Measurements from ENCODE around the gene C16orf74. TPM values are rescaled to one million over a fixed set of nuclear protein-coding genes. Genes with fewer than 3 reads are reported as not detected.
A peak's percentile ranks its signal among the peaks of the same experiment; 100 is the strongest.

C16orf74 gene
- total and polyA plus RNA-seq, 2 of the 13 experiments (the other 11 are each of a cell fraction or from before 2014, with no cell fraction given) = 0.13 to 0.29 TPM

- TF ChIP-seq TAF15 (IDR thresholded peaks at IDR 0.05; ENCODE audit: low read depth, low read length, poor library complexity, severe bottlenecking) (no peak), ZNF746 (CRISPR knock-in tag; IDR thresholded peaks at IDR 0.05) (no peak), IKZF5 (CRISPR knock-in tag; IDR thresholded peaks at IDR 0.05) (no peak), GFI1 (CRISPR knock-in tag; IDR thresholded peaks at IDR 0.05; ENCODE audit: borderline replicate concordance) (peak; percentile 65), RFXANK (CRISPR knock-in tag; IDR thresholded peaks at IDR 0.05) (no peak), NFIC (IDR thresholded peaks at IDR 0.05; ENCODE audit: low read length) (no peak), ZNF577 (CRISPR knock-in tag; IDR thresholded peaks at IDR 0.05; ENCODE audit: borderline replicate concordance, low read depth) (no peak), ZNF607 (CRISPR knock-in tag; IDR thresholded peaks at IDR 0.05; ENCODE audit: borderline replicate concordance) (0 out of 2 replicates have a peak, but pooled peaks have one; percentile 71), GABPB1 (CRISPR knock-in tag; IDR thresholded peaks at IDR 0.05) (peak; percentile 95), CAMTA2 (CRISPR knock-in tag; IDR thresholded peaks at IDR 0.05; ENCODE audit: borderline replicate concordance) (no peak; the same call in 1 of the 2 replicates), HMG20A (CRISPR knock-in tag; IDR thresholded peaks at IDR 0.05; ENCODE audit: borderline replicate concordance) (no peak)
- TF ChIP-seq, protein P1, sequence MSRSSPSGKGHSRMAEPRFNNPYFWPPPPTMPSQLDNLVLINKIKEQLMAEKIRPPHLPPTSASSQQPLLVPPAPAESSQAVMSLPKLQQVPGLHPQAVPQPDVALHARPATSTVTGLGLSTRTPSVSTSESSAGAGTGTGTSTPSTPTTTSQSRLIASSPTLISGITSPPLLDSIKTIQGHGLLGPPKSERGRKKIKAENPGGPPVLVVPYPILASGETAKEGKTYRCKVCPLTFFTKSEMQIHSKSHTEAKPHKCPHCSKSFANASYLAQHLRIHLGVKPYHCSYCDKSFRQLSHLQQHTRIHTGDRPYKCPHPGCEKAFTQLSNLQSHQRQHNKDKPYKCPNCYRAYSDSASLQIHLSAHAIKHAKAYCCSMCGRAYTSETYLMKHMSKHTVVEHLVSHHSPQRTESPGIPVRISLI (CRISPR knock-in tag; IDR thresholded peaks at IDR 0.05; ENCODE audit: borderline replicate concordance) = peak; percentile 28; the same call in 1 of the 2 replicates
- TF ChIP-seq, protein P2, sequence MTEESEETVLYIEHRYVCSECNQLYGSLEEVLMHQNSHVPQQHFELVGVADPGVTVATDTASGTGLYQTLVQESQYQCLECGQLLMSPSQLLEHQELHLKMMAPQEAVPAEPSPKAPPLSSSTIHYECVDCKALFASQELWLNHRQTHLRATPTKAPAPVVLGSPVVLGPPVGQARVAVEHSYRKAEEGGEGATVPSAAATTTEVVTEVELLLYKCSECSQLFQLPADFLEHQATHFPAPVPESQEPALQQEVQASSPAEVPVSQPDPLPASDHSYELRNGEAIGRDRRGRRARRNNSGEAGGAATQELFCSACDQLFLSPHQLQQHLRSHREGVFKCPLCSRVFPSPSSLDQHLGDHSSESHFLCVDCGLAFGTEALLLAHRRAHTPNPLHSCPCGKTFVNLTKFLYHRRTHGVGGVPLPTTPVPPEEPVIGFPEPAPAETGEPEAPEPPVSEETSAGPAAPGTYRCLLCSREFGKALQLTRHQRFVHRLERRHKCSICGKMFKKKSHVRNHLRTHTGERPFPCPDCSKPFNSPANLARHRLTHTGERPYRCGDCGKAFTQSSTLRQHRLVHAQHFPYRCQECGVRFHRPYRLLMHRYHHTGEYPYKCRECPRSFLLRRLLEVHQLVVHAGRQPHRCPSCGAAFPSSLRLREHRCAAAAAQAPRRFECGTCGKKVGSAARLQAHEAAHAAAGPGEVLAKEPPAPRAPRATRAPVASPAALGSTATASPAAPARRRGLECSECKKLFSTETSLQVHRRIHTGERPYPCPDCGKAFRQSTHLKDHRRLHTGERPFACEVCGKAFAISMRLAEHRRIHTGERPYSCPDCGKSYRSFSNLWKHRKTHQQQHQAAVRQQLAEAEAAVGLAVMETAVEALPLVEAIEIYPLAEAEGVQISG (CRISPR knock-in tag; IDR thresholded peaks at IDR 0.05) = peak; percentile 80
- TF ChIP-seq, protein P3, sequence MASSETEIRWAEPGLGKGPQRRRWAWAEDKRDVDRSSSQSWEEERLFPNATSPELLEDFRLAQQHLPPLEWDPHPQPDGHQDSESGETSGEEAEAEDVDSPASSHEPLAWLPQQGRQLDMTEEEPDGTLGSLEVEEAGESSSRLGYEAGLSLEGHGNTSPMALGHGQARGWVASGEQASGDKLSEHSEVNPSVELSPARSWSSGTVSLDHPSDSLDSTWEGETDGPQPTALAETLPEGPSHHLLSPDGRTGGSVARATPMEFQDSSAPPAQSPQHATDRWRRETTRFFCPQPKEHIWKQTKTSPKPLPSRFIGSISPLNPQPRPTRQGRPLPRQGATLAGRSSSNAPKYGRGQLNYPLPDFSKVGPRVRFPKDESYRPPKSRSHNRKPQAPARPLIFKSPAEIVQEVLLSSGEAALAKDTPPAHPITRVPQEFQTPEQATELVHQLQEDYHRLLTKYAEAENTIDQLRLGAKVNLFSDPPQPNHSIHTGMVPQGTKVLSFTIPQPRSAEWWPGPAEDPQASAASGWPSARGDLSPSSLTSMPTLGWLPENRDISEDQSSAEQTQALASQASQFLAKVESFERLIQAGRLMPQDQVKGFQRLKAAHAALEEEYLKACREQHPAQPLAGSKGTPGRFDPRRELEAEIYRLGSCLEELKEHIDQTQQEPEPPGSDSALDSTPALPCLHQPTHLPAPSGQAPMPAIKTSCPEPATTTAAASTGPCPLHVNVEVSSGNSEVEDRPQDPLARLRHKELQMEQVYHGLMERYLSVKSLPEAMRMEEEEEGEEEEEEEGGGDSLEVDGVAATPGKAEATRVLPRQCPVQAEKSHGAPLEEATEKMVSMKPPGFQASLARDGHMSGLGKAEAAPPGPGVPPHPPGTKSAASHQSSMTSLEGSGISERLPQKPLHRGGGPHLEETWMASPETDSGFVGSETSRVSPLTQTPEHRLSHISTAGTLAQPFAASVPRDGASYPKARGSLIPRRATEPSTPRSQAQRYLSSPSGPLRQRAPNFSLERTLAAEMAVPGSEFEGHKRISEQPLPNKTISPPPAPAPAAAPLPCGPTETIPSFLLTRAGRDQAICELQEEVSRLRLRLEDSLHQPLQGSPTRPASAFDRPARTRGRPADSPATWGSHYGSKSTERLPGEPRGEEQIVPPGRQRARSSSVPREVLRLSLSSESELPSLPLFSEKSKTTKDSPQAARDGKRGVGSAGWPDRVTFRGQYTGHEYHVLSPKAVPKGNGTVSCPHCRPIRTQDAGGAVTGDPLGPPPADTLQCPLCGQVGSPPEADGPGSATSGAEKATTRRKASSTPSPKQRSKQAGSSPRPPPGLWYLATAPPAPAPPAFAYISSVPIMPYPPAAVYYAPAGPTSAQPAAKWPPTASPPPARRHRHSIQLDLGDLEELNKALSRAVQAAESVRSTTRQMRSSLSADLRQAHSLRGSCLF (CRISPR knock-in tag; IDR thresholded peaks at IDR 0.05; ENCODE audit: borderline replicate concordance) = peak; percentile 61; the same call in 1 of the 2 replicates
- TF ChIP-seq, protein P4, sequence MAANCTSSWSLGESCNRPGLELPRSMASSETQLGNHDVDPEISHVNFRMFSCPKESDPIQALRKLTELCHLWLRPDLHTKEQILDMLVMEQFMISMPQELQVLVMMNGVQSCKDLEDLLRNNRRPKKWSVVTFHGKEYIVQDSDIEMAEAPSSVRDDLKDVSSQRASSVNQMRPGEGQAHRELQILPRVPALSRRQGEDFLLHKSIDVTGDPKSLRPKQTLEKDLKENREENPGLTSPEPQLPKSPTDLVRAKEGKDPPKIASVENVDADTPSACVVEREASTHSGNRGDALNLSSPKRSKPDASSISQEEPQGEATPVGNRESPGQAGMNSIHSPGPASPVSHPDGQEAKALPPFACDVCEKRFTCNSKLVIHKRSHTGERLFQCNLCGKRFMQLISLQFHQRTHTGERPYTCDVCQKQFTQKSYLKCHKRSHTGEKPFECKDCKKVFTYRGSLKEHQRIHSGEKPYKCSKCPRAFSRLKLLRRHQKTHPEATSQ (CRISPR knock-in tag; IDR thresholded peaks at IDR 0.05; ENCODE audit: borderline replicate concordance) = no peak
Measured at GRCh38 chr16:85688586-85689284, 62.2 kb downstream of the C16orf74 start, which contains the start of gene GINS2 (continued).
